HepG2 (cell line): ENCODE results near the gene VEGFC. TPM values are rescaled to one million over a fixed set of nuclear protein-coding genes. Genes with fewer than 3 reads are reported as not detected.

ENCODE experiments used
- ATAC-seq: fragments of 200-7000 bp; cut with Tn5 transposase; 3 replicates; pipeline ENCODE4 v1.9.1; 2020; ENCODE audit warnings: mild to moderate bottlenecking, moderate library complexity
- BruUV-seq: library from RNA; stranded (reverse); fragments of 400-500 nt; replicated peaks from 2 replicates; lab custom pipeline; 2021; lab: Mats Ljungman, UMichigan
- CTCF ChIA-PET: fragments of 300-600 bp; formaldehyde crosslinking; extraction: SDS; loops from one replicate; lab custom pipeline; 2021; ENCODE audit warnings: low total read pairs, inconsistent platforms, low intra/inter-chr PET ratio; lab: Yijun Ruan, JAX
- POLR2A ChIA-PET: fragments of 350-600 bp; sonication (Branson Sonifier 250); formaldehyde crosslinking; loops from one replicate; lab custom pipeline; 2020; ENCODE audit warnings: antibody characterized with exemption, inconsistent platforms; lab: Yijun Ruan, JAX
- DNase-seq: peaks from one replicate; pipeline ENCODE4 v3.0.0-alpha.2; 2015; ENCODE audit warnings: low spot score
- FAIRE-seq: peaks from 3 replicates; lab custom pipeline; 2011; peaks lifted over from hg19 to GRCh38; lab: Jason Lieb, UNC
- H2AFZ ChIP-seq: one replicate; pipeline ENCODE4 v1.6.1; 2011; ENCODE audit warnings: low read length, inconsistent platforms
- H3K27ac ChIP-seq: fragments of 300-600 bp; 3 replicates; pipeline ENCODE4 v1.8.0; 2011; ENCODE audit warnings: mixed run types, mild to moderate bottlenecking, mixed read lengths, low read length, inconsistent platforms; ENCODE audit not compliant: insufficient read depth; ENCODE audit errors: extremely low read length
- H3K27me3 ChIP-seq, 2 experiments: fragments of 200-600 bp in 1 of 2; 2 replicates in 1 of 2; 3 replicates in 1 of 2; pipeline versions ENCODE4 v1.6.0 to v1.8.0; 2011; ENCODE audit warnings: low read length in 2 of 2, mild to moderate bottlenecking in 2 of 2, moderate library complexity in 2 of 2, inconsistent platforms in 1 of 2; ENCODE audit not compliant: insufficient read depth in 2 of 2, control insufficient read depth in 1 of 2
- H3K36me3 ChIP-seq, 2 experiments: fragments of 200-600 bp in 1 of 2; replicated peaks in 1 of 2; 2 replicates in 1 of 2; 3 replicates in 1 of 2; pipeline versions ENCODE4 v1.5.1 to v1.8.0; 2011; ENCODE audit warnings: low read length in 2 of 2, inconsistent platforms in 1 of 2; ENCODE audit not compliant: insufficient read depth in 2 of 2, control insufficient read depth in 1 of 2
- H3K4me1 ChIP-seq: 2 replicates; pipeline ENCODE4 v1.5.1; 2012; ENCODE audit warnings: low read length, inconsistent platforms; ENCODE audit not compliant: insufficient read depth
- H3K4me2 ChIP-seq: 2 replicates; pipeline ENCODE4 v1.6.0; 2011; ENCODE audit warnings: low read depth, low read length, inconsistent platforms
- H3K4me3 ChIP-seq, 3 experiments: fragments of 200-600 bp in 1 of 3; sonication (generic), shearing (Covaris generic) in 1 of 3; replicated peaks in 1 of 3; 2 replicates each; pipeline ENCODE4 v1.5.1; 2011 to 2016; ENCODE audit warnings: low read length in 3 of 3, inconsistent platforms in 2 of 3, low read depth in 2 of 3, mild to moderate bottlenecking in 2 of 3, control low read depth in 1 of 3, mixed read lengths in 1 of 3; ENCODE audit not compliant: insufficient read depth in 1 of 3
- H3K79me2 ChIP-seq: one replicate; pipeline ENCODE4 v1.6.1; 2011; ENCODE audit warnings: low read length, inconsistent platforms; ENCODE audit not compliant: insufficient read depth
- H3K9ac ChIP-seq: 2 replicates; pipeline ENCODE4 v1.6.0; 2011; ENCODE audit warnings: mild to moderate bottlenecking, low read depth, low read length, inconsistent platforms; ENCODE audit not compliant: insufficient read depth
- H3K9me3 ChIP-seq: 2 replicates; pipeline ENCODE4 v1.5.1; 2012; ENCODE audit warnings: mild to moderate bottlenecking, low read length
- H4K20me1 ChIP-seq: 2 replicates; pipeline ENCODE4 v1.6.0; 2011; ENCODE audit warnings: inconsistent platforms, mild to moderate bottlenecking, low read length, moderate library complexity; ENCODE audit not compliant: insufficient read depth
- ADNP ChIP-seq: sonication (generic); formaldehyde crosslinking; IDR thresholded peaks from 2 replicates; pipeline ENCODE4 v1.4.0; 2020; ENCODE audit warnings: missing genetic modification reagents
- CBX1 ChIP-seq: IDR thresholded peaks from one replicate; pipeline ENCODE4 v1.6.1; 2016; ENCODE audit warnings: antibody characterized with exemption, low read depth
- ESRRA ChIP-seq: sonication (generic); formaldehyde crosslinking; IDR thresholded peaks from 2 replicates; pipeline ENCODE4 v1.5.1; 2020; ENCODE audit warnings: mild to moderate bottlenecking, low read depth, missing genetic modification reagents
- HINFP ChIP-seq: sonication (generic); formaldehyde crosslinking; IDR thresholded peaks from 2 replicates; pipeline ENCODE4 v1.4.0; 2020; ENCODE audit warnings: low read depth, mild to moderate bottlenecking, missing genetic modification reagents
- HOXA3 ChIP-seq: sonication (generic); formaldehyde crosslinking; IDR thresholded peaks from 2 replicates; pipeline ENCODE4 v1.5.0; 2020; ENCODE audit warnings: missing genetic modification reagents
- KLF12 ChIP-seq: sonication (generic); formaldehyde crosslinking; IDR thresholded peaks from 2 replicates; pipeline ENCODE4 v1.4.0; 2020; ENCODE audit warnings: missing genetic modification reagents, borderline replicate concordance
- RBM22 ChIP-seq: fragments of 200-400 bp; formaldehyde crosslinking; optimal IDR thresholded peaks from 2 replicates; pipeline ENCODE3; 2017; ENCODE audit warnings: mild to moderate bottlenecking, low read length, moderate library complexity
- REPIN1 ChIP-seq: sonication (generic); formaldehyde crosslinking; IDR thresholded peaks from 2 replicates; pipeline ENCODE4 v1.8.0; 2022; ENCODE audit warnings: missing genetic modification reagents, low read depth, mild to moderate bottlenecking, borderline replicate concordance
- RFXAP ChIP-seq: sonication (generic); formaldehyde crosslinking; IDR thresholded peaks from 2 replicates; pipeline ENCODE4 v1.4.0; 2020; ENCODE audit warnings: missing genetic modification reagents, borderline replicate concordance
- SMARCE1 ChIP-seq: fragments of 450-650 bp; IDR thresholded peaks from 2 replicates; pipeline ENCODE4 v1.6.1; 2017; ENCODE audit warnings: borderline replicate concordance
- SYNCRIP ChIP-seq: fragments of 200-400 bp; formaldehyde crosslinking; IDR thresholded peaks from 2 replicates; pipeline ENCODE4 v1.6.1; 2018; ENCODE audit warnings: mild to moderate bottlenecking, low read depth, low read length; ENCODE audit not compliant: insufficient read depth
- TBL1XR1 ChIP-seq: fragments of 150-350 bp; IDR thresholded peaks from 2 replicates; pipeline ENCODE4 v1.6.1; 2014; ENCODE audit warnings: borderline replicate concordance, low read length; ENCODE audit not compliant: partially characterized antibody
- TBX3 ChIP-seq: fragments of 450-650 bp; IDR thresholded peaks from 2 replicates; pipeline ENCODE4 v1.6.1; 2017; ENCODE audit warnings: antibody characterized with exemption, mild to moderate bottlenecking, inconsistent platforms, borderline replicate concordance
- TEAD3 ChIP-seq: optimal IDR thresholded peaks from 2 replicates; pipeline ENCODE3; 2016; ENCODE audit warnings: borderline replicate concordance
- ZNF329 ChIP-seq: sonication (generic); formaldehyde crosslinking; IDR thresholded peaks from 2 replicates; pipeline ENCODE4 v1.9.0; 2021; ENCODE audit warnings: low read depth, mild to moderate bottlenecking, missing genetic modification reagents
- ZNF615 ChIP-seq: sonication (generic); formaldehyde crosslinking; IDR thresholded peaks from 2 replicates; pipeline ENCODE4 v1.5.0; 2020; ENCODE audit warnings: mild to moderate bottlenecking, missing genetic modification reagents, borderline replicate concordance
- WGBS: methylation state at CpG from one replicate; pipeline ENCODE4 v1.1.6; 2017; ENCODE audit warnings: low lambda C conversion rate; 5-methylcytosine and 5-hydroxymethylcytosine counted together
- in situ Hi-C: cut with HindIII; loops from 2 replicates; pipeline ENCODE4 v1.10.0; 2017; ENCODE audit warnings: low pct_unique_long_range_greater_than_20kb; ENCODE audit not compliant: extremely low pct_ligation_motif_present
- intact Hi-C: fragments of 100-400 bp; cut with micrococcal nuclease; formaldehyde crosslinking; loops from one replicate; pipeline ENCODE4 v1.10.0; 2022; ENCODE audit not compliant: unreplicated experiment
- polyA plus RNA-seq, 8 experiments: library from polyadenylated mRNA; depleted of rRNA in 3 of 8; stranded (reverse) in 7 of 8; unstranded in 1 of 8; fragments of >200 nt; fragmentation: Illumina TruSeq in 4 of 8; extraction: Trizol in 4 of 8; gene quantifications; 2 replicates each; pipeline versions ENCODE4 v1.2.1 to v1.2.3, GENCODE V29; 2011 to 2016; ENCODE audit warnings: low read depth in 4 of 8, missing spikeins in 1 of 8, mixed read lengths in 1 of 8; ENCODE audit not compliant: insufficient read depth in 1 of 8
- total RNA-seq, 5 experiments: library from RNA; depleted of rRNA; stranded (reverse); fragments of >200 nt; fragmentation: Illumina TruSeq; extraction: Trizol; gene quantifications; 2 replicates each; pipeline ENCODE4 v1.2.3, GENCODE V29; 2016; ENCODE audit warnings: low read depth in 1 of 5
- TF ChIP-seq, protein P1 (sequence below): sonication (generic); formaldehyde crosslinking; IDR thresholded peaks from 2 replicates; pipeline ENCODE4 v1.8.0; 2022; ENCODE audit warnings: missing genetic modification reagents, mild to moderate bottlenecking, moderate library complexity, borderline replicate concordance

The VEGFC gene
- total and polyA plus RNA-seq, 2 of the 13 experiments (the other 11 are each of a cell fraction or from before 2014, with no cell fraction given): not detected

DNA sequence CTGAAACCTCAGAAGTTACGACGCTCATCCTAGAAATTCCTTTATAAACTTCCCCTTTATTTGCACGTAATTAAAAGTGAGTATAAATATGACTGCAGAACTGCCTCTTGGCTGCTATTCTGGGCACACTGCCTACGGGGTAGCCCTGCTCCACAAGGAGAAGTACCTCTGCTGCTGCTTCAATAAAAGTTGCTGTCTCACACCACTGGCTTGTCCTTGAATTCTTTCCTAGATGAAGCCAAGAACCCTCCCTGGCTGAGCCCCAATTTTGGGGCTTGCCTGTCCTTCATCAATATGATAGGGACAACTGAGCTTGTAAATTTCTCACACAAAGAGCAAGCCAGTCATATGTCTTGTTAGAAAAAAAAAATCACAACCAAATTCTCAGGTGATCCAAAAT lies 115.8 kb downstream of the VEGFC start:
- no peak for FAIRE-seq
- CTCF ChIA-PET: no interaction called here
- no peaks in the 10 kb centered on the region for H4K20me1 ChIP-seq
- no TSS peak for BruUV-seq
- DNase-seq: no peak
- intact Hi-C loops: no loop called here
- no peaks in the 10 kb centered on the region for H3K4me1 ChIP-seq
- H3K4me2 ChIP-seq: no peak overlapping the region
- no peaks in the 10 kb centered on the region for H3K27me3 ChIP-seq
- H2AFZ ChIP-seq: no peak overlapping the region
- no peak overlapping the region for H3K9ac ChIP-seq
- TF ChIP-seq TBX3 (no peak), RFXAP (CRISPR knock-in tag) (no peak), SMARCE1 (no peak), ADNP (no peak), CBX1 (no peak), SYNCRIP (no peak), ZNF329 (CRISPR knock-in tag) (no peak), ZNF615 (CRISPR knock-in tag) (no peak), TEAD3 (no peak), RBM22 (no peak)
- TF ChIP-seq, all 625 proteins: peak for 0
- Histone ChIP-seq H3K79me2 (no peaks in the 10 kb centered on the region), H3K36me3 (no peaks in the 10 kb centered on the region), H3K9me3 (no peaks in the 10 kb centered on the region), H3K27ac (no peak overlapping the region), H3K4me3 (no peak overlapping the region)
- no peak for ATAC-seq
- in situ Hi-C loops: no loop called here
- 0% methylated on average over 4 of the region's 4 CpGs for WGBS
- POLR2A ChIA-PET: no interaction called here

GRCh38 chr4:176675810-176676209 lies 116.9 kb downstream of the VEGFC start:
- ChIA-PET CTCF (no interaction called here), POLR2A (no interaction called here)
- no TSS peak for BruUV-seq
- no peak for TF ChIP-seq HOXA3
- no peak for TF ChIP-seq KLF12 (CRISPR knock-in tag)
- no peak for TF ChIP-seq ESRRA (CRISPR knock-in tag)
- no peak for TF ChIP-seq SMARCE1
- TF ChIP-seq, protein P1, sequence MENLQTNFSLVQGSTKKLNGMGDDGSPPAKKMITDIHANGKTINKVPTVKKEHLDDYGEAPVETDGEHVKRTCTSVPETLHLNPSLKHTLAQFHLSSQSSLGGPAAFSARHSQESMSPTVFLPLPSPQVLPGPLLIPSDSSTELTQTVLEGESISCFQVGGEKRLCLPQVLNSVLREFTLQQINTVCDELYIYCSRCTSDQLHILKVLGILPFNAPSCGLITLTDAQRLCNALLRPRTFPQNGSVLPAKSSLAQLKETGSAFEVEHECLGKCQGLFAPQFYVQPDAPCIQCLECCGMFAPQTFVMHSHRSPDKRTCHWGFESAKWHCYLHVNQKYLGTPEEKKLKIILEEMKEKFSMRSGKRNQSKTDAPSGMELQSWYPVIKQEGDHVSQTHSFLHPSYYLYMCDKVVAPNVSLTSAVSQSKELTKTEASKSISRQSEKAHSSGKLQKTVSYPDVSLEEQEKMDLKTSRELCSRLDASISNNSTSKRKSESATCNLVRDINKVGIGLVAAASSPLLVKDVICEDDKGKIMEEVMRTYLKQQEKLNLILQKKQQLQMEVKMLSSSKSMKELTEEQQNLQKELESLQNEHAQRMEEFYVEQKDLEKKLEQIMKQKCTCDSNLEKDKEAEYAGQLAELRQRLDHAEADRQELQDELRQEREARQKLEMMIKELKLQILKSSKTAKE: no peak
- no peak for TF ChIP-seq HINFP (CRISPR knock-in tag)
- TF ChIP-seq TBL1XR1: no peak
- TF ChIP-seq REPIN1 (CRISPR knock-in tag): no peak

More at GRCh38 chr4:176675810-176676209, 116.9 kb downstream of the VEGFC start:
- H3K4me1 ChIP-seq: no peaks in the 10 kb centered on the region
- FAIRE-seq (no peak), ATAC-seq (no peak), DNase-seq (no peak)
- H3K79me2 ChIP-seq: no peaks in the 10 kb centered on the region
- H3K27me3 ChIP-seq: no peaks in the 10 kb centered on the region
- H3K27ac ChIP-seq: no peak overlapping the region
- no peaks in the 10 kb centered on the region for H4K20me1 ChIP-seq
- WGBS: 0% methylated on average over 3 of the region's 3 CpGs
- no peak overlapping the region for H3K9ac ChIP-seq
- no peak overlapping the region for H2AFZ ChIP-seq
- no peaks in the 10 kb centered on the region for H3K9me3 ChIP-seq
- intact Hi-C loops: no loop called here
- in situ Hi-C loops: no loop called here
- no peaks in the 10 kb centered on the region for H3K36me3 ChIP-seq
- H3K4me3 ChIP-seq: no peak overlapping the region
- no peak overlapping the region for H3K4me2 ChIP-seq
